ENCODE data around the gene EHMT1. TPM values are rescaled to one million over a fixed set of nuclear protein-coding genes. Genes with fewer than 3 reads are reported as not detected.

The EHMT1 gene
- total and polyA plus RNA-seq, 2 of the 13 experiments (the other 11 are each of a cell fraction or from before 2014, with no cell fraction given) = 23.0 to 27.1 TPM

GRCh38 chr9:137670391-137671195 lies 51.8 kb downstream of the EHMT1 start (continued):
- TF ChIP-seq HMGXB4 (CRISPR knock-in tag; IDR thresholded peaks at IDR 0.05; ENCODE audit: borderline replicate concordance in 1 of 2, low read depth in 1 of 2) (0 out of 4 replicates have a peak, but pooled peaks have one; percentile 32 to 48), PRMT3 (CRISPR knock-in tag; IDR thresholded peaks at IDR 0.05; ENCODE audit: borderline replicate concordance, low read depth) (no peak), ZNF3 (CRISPR knock-in tag; IDR thresholded peaks at IDR 0.05) (no peak), ZNF792 (CRISPR knock-in tag; IDR thresholded peaks at IDR 0.05) (peak; percentile 79; the same call in 1 of the 2 replicates), ZNF12 (CRISPR knock-in tag; IDR thresholded peaks at IDR 0.05) (no peak), SP1 (IDR thresholded peaks at IDR 0.05) (no peak), SP1 (CRISPR knock-in tag; IDR thresholded peaks at IDR 0.05) (no peak), ZFP62 (CRISPR knock-in tag; IDR thresholded peaks at IDR 0.05) (no peak), ZBTB46 (CRISPR knock-in tag; IDR thresholded peaks at IDR 0.05; ENCODE audit: borderline replicate concordance) (no peak), ZNF496 (CRISPR knock-in tag; IDR thresholded peaks at IDR 0.05; ENCODE audit: insufficient replicate concordance) (no peak), THAP7 (CRISPR knock-in tag; IDR thresholded peaks at IDR 0.05) (0 out of 2 replicates have a peak, but pooled peaks have one; percentile 16), BCL6 (CRISPR knock-in tag; IDR thresholded peaks at IDR 0.05) (peak; percentile 35; the same call in 1 of the 2 replicates), AHR (CRISPR knock-in tag; IDR thresholded peaks at IDR 0.05) (peak; percentile 80; the same call in 1 of the 2 replicates), RXRB (CRISPR knock-in tag; IDR thresholded peaks at IDR 0.05; ENCODE audit: borderline replicate concordance) (peak; percentile 73), ELF3 (CRISPR knock-in tag; IDR thresholded peaks at IDR 0.05) (peak; percentile 54; the same call in 1 of the 2 replicates), BRF2 (CRISPR knock-in tag; IDR thresholded peaks at IDR 0.05) (0 out of 2 replicates have a peak, but pooled peaks have one; percentile 40), ZNF782 (CRISPR knock-in tag; IDR thresholded peaks at IDR 0.05; ENCODE audit: borderline replicate concordance) (peak; percentile 83; the same call in 1 of the 2 replicates), DBP (CRISPR knock-in tag; IDR thresholded peaks at IDR 0.05; ENCODE audit: not compliant biosample characterization) (no peak), IKZF1 (IDR thresholded peaks at IDR 0.05) (no peak), ATF1 (CRISPR knock-in tag; IDR thresholded peaks at IDR 0.05) (no peak), NFE2 (CRISPR knock-in tag; IDR thresholded peaks at IDR 0.05) (no peak), GTF3A (CRISPR knock-in tag; conservative IDR thresholded peaks at IDR 0.05) (0 out of 2 replicates have a peak, but pooled peaks have one; percentile 47), STAT5B (CRISPR knock-in tag; IDR thresholded peaks at IDR 0.05) (no peak), JARID2 (CRISPR knock-in tag; IDR thresholded peaks at IDR 0.05; ENCODE audit: insufficient replicate concordance) (no peak)

Data from HepG2 (cell line).